Right forelimb (tissue), 1 donor: ENCODE results near the gene SH3GLB1.

ENCODE experiments used
- DNase-seq: peaks from one replicate; pipeline ENCODE4 v3.0.0-alpha.2; 2018

The SH3GLB1 gene

DNA sequence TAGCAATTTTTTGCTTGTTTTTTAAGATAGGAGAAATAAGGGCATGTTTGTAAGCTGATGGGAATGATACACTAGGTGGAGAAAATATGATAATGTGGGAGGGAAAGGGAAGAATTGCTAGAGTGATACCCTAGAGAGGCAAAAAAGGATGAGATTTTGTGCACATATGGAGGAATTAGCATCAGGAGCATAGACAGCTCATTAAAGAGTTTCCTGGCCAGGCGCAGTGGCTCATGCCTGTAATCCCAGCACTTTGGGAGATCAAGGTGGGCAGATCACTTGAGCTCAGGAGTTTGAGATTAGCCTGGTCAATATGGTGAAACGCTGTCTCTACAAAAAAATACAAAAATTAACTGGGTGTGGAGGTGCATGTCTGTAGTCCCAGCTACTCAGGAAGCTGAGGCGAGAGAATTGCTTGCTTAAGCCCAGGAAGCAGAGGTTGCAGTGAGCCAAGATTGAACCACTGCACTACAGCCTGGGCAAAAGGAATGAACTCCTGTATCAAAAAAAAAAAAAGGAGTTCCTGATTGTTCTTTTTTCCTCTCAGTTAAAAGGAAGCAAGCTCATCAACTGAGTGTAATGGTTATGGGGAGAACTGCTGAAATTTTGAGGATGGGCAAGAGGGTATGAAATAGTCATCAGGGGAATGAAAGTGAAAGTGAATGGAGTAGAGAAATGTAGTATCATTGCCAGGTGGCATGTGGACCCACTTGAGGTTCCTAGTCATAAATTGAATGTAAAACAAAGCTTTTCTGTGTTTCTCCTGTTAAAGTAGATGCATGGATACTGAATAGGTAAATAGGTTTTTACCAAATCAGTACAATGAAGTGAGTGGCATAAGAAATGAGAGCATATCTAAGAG is 35.5 kb downstream of the SH3GLB1 start:
- no peak for DNase-seq

DNA sequence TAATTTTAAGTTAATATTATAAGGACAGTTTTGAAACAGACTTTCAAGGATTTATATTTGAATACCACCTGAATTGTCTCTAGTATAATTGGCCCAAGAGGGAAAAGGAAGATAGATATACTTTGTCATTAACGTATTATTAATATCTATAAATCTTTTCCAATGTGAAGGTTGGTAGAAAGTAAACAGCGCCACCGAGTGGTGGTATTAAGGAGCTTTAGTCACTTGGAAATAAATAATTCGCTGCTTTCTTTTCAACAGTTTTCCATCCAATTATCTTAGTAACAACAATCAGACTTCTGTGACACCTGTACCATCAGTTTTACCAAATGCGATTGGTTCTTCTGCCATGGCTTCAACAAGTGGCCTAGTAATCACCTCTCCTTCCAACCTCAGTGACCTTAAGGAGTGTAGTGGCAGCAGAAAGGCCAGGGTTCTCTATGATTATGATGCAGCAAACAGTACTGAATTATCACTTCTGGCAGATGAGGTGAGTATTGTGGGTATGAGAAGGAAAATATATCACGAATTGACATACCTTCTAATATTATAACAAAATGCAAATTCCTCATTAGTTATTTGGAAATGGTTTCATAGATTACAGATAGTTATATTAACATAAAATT is 37.7 kb downstream of the SH3GLB1 start:
- no peak for DNase-seq

DNA sequence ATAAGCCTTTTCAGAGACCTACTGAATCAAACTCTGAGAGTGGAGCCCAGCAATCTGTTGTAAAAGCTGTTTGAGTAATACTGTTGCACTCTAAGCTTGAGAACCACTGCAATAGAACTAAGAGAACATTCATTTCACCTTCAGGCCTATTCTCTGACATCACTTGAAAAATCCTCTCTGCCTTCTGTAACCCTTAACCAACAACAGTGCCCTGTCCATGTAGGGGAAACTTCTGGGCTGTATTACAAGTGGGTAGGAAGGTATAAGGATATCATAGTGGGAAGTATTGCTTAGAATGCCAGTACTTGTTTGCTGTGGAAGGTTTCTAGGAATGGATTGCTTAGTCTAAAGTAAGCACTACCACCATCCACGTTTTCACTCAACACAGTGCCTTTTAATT is 42.9 kb downstream of the SH3GLB1 start:
- no peak for DNase-seq

DNA sequence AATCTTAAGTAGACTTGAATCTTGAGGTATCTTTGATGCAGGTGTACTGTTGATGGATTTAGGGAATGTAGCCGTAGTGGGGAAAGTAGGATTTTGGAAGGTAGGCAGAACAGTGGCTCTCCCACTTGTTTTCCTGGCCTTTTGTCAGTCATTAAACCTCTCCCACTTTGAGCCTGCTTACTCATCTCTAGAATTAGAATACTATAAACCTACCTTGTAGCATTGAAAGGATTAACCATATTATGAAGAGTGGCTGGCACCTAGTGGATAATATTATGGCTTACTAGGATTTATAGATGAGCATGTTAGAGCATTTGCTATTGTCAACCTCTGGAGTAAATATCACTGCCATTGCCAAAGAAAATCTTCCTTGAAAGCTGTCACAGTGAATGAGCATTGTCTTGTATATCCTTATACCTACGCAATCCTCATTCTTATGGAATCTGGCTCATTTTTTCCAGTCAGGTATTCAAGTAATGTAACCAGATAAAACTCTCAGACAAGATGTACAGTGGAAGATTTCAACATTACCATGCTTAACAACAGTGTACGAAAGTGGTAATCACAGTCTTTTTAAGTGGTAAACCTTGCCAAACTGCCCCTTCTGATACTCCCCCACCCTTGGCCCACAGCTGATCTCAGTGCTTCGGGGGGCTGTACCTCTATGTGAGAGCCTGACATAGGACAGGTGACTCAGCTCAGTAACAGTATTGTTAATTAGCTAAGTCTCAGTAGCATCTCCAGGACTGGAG is 44.4 kb downstream of the SH3GLB1 start:
- DNase-seq: no peak

DNA sequence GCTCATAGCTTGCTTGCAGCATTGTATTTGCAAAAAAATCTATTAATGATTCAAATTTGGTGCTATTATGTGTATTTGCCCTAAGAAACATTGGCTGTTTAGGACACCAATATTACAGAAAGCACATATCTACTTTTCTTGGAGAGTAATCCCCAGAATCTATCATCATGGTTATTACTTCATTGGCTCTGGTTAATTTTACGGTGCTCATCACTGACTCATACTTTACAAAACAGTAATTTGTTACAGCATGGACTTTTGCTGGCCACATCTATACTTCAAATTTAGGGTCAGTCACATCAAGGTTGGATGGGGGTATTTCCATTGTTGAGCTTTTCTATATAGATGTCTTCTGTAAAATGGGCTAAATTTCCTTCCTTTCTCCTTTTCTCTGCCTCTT is 45.7 kb downstream of the SH3GLB1 start:
- DNase-seq: no peak

DNA sequence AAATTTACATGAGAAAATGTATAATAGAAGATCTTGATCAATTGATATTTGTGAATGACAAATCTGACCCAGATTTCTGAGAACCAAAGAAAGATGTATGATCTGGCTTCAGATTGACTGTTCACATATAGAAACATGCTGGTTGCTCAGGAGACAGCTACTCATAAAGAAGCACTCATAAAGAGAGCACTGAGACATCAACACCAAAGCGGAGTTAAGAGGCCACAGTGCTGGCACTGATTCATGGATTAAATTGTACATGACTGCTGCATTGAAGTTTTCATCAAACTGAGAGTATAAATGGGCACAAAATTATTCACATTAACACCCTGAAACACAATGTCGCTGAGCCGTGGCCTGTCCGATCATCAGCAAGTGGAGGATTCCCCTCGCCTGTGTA is 46.2 kb downstream of the SH3GLB1 start:
- DNase-seq: no peak

DNA sequence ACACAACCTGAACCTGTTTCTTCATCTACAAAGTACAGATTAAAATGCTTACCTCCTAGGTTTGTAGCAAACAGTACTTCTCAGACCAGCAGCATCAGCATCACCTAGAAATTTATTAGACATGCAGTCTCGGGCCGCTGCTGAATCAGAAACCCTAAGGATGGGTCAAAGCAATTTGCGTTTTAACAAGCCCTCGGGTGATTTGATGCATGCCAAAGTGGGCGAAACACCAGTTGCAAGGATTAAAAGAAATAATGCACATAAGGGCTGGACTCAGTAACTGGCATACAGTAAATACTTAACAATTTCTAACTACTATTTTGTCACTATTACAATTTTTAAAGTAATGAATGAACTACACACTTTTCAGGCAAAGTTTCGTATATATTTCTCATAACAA is 47.5 kb downstream of the SH3GLB1 start:
- DNase-seq: no peak

DNA sequence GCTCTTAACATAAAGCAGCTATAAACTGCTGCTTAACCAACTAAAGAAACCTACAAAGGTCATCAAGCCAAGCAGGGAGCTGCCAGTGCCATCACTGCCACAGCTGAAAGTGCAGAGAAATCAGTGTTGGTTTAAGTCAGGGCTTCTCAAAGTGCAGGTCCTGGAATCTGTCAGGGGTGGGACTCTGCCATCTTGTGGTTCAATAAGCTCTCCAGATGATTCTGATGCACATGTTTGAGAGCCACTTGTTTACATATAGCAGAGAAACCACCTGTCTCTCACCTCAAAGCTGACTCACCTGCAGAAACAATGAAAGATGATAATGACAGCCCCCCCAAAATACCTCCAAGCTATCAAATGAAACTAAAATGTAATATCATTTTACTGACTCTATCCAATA is 49.3 kb downstream of the SH3GLB1 start:
- no peak for DNase-seq

DNA sequence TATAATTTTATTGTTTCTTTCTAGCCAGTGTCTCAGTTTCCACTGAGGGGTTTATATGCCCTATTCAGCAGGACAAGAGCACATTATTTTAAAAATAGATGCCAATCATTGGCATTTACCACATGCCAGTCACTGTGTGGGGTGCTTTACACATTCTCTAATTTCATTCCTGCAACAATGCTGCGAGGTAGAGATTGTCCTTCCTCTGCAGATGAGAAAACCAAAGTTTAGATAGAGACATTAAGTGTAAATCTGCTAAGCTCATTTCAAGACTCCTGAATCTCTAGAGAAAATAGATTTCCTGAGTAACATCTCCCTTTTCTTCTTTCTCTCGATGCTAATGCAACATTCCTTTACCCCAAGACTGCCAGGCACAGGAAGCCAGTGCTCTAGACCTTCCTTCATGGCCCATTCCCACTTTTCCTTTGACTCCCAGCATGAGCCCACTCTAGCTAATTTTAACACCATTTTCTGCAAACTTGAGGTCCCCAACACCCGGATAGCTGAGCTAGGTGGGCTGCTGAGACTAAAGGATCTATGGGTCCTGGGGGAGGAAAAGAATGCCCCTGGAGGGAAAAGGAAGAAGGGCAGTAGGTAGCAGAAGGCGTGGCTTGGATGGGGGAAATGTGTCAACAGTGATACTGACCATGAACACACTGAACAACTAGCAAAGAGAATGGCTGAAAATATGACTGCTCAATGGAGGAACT is 50.0 kb downstream of the SH3GLB1 start:
- DNase-seq: no peak

DNA sequence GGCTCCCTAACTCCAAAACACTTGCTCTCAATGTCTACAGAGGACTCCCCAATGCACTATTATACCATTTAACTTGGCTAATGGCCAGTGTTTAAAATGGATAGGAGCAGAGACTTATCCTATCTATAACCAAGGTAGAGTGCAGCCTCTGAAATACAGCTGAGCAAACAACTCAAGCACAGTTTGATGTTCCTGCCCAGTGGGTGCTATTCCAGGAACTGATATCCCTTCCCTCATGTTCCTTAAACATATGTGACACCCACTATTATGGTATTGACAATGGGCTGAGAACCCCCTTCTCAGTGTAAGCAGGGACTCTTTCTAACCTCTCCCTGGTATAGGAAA is 51.7 kb downstream of the SH3GLB1 start:
- no peak for DNase-seq

DNA sequence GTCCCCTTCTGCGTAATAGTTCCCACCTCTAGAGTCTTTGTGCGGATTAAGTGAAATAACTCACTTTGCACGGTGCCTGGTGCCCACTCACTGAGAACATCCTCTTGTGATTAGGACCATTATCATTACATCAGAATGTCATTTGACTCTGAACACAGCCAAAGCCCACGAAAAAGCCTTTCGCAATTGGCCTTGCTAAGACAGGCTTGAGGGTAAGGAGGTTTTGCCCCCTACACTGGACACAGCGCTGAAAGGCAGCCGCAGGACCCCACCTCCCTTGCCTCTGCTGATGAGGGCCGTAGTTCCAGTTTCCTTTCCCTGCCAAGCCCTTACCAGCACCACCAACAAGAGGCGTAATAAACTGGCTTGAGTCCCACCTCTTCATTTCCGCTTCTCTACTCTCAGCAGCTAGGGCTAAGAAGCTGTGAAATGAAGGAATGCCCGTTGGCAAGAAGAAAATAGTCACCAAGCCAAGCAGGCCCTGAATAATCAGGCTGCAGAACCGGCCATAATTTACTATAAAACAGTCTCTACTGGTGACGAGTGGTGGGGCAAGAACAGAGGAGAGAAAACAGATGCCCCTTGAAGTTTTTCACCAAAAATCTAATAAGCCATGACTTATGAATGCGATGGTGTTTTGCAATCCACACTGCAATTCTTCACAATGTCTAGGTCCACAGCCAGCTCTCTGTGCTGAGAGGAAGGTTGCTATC is 53.1 kb downstream of the SH3GLB1 start:
- no peak for DNase-seq

DNA sequence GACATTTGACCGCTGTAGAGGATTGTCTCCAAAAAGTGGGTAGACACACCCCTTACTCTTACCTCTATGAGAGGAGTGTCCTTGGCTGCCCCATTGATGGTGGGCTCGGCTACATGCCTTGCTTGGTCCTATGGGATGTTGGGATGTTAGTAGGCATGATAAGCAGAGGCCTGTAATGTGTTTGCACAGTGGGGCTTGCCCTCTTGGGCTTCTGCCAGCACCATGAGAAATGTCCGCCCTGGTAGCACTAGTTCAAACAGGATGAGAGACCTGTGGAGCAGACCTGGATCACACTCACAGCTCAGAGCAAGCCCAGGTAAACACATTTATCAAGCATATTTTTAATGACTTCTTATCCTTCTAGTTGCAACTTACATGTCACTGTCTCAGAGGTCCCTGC is 54.2 kb downstream of the SH3GLB1 start:
- DNase-seq: no peak

DNA sequence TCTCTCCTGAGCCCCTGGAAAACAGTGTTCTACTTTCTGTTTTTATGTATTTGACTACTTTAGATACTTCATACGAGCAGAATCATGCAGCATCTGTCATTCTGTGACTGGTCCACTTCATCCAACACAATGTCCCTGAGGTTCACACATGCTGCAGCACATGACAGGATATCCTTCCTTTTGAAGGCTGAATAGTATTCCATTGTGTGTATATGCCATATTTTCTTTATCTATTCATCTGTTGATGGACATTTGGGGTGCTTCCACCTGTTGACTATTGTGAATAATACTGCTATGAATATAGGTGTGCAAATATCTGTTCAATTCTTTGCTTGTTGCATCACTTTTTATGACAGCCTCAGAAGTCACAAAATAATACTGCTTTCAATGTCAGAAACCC is 55.8 kb downstream of the SH3GLB1 start:
- no peak for DNase-seq

DNA sequence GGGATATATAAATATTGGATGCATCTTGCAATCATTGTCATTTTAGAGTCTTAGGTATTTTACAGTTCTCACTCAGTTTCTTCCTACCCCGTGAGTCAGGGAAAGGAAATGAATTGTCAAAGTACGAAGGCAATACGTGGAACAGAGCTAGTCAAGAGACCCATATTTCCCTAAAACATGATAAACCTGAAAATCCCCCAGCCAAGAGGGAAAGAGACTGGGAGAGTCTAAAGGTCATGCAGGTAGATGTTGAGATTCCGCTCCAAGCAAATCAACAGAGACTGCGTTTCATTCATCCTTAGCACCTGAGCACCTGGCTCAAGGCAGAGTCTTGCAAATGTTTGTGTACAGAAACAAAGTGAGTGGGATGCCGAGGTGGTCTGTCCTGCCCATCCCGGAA is 58.0 kb downstream of the SH3GLB1 start:
- no peak for DNase-seq

DNA sequence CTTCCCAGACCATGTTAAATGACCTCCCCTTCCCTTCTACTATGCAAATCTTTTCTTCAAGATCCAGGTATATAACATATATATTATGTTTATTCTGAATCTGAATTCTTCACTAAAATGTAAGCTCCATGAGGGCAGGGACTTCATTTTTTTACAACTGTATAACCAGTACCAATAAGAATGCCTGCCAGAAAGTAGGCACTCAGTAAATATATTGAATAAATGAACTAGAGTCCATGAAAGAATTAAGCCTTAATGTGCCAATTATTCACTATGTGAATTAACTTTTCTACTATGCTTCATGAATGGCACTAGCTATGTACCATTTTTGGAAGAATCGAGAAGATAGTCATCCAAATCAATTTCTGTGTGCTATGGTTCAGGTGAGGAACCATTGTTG is 60.1 kb downstream of the SH3GLB1 start:
- no peak for DNase-seq

DNA sequence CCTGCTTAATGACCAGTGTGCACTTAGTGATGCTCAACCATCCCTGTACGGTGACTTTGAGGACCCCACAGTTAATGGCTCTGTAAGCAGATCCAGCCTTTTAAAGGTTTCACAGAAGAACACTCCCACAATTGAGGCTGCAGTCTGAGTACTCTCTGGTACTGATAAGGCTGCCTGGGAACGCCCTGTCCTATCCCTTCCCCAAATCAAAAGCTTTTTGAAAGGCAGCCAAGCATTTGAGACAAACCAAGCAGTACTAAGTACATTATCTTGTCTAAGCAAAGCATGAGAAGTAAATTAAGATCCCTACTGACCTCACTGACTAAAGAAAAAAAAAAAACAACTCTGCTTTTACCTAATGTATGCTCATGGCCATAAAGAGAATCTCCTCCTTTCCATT is 60.7 kb downstream of the SH3GLB1 start:
- DNase-seq: no peak

DNA sequence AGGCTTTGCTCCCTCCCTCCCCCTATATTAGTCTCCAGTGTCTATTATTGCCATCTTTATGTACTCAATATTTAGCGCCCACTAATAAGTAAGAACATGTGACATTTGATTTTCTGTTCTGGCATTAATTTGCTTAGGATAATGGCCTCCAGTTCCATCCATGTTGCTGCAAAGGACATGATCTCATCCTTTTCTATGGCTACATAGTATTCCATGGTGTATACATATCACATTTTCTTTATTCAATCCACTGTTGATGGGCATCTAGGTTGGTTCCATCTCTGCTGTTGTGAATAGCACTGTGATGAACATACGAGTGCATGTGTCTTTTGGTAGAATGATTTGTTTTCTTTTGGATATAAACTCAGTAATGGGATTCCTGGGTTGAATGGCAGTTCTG is 61.3 kb downstream of the SH3GLB1 start:
- DNase-seq: no peak

DNA sequence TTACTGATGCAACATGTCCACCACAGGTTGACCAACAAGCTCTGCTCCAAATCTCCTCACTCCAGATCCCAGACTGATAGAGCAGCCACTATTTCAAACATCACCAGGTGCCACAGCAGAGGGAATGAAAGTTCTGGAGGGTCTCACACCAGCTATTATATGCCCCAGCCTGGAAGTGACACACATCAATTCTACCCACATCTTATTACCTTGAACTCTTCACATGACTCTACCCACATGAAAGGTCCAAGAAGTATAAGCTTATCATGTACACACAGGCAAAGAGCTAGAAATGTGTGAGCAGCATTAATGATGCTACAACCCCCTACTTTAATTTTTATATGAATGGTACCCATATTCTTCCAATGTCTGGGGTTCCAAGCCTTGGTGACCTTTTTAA is 64.2 kb downstream of the SH3GLB1 start:
- no peak for DNase-seq

DNA sequence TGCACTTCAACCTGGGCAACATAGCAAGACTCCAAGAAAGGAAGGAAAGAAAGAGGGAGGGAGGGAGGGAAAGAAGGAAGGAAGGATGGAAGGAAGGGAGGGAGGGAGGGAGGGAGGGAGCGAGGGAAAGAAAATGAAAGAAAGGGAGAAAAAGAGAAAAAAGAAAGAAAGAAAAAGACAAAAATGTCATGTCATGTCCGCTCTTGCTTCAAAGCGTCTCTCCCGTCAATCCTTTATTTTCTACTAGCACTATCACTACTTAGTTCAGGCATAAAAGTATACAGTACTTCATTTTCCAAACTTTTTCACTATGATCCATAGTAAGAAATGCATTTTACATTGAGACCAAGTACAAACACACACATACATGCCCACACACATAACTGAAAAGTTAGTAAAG is 64.7 kb downstream of the SH3GLB1 start:
- DNase-seq: no peak

DNA sequence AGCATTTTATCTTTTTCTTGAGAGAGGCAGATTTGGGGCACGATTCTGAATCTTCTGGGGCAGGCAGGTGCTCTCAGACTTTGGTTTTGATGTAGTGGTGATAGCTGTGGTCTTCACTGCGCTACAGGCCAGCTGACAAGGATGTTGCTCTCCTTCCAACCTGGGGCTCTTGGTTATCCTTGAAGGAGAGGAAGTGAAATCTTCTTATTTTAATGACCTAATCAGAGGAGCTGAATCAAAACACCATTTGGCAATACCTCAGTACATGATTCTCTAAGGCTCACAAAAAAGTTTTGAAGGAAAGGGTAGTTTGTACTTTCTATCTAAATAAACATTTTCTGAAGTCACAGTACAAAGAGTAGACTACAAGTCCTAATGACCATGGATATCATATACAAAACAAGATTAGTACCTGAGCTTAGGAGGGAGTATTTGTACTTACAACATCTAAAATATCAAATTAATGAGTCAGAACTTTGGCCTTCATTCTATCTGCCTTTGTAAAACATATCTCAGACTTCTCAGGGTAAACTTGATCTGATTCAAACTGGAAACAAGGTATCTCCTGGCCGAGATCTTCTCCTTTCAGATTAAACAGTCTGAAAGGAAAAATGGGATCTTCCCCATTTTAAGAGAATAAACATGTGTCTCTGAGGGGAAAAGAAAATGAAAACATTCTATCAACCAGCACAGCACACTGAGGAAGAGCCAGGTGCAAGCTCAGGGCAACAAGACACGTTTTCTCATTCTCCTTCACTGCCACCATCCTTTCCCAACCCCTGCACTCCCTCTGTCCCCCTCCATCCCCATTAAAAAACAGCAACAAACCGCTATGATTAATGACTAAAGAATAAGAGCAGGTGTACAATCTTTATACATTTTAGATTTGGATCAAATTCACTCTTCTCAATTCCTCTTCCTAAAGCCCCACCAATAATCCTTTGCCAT is 69.2 kb downstream of the SH3GLB1 start:
- DNase-seq: no peak
